IPS-NIHi7 (cell line): ENCODE data around the gene KCNQ2.

Source experiments
- DNase-seq: peaks from one replicate; pipeline ENCODE4 v3.0.0; 2012; ENCODE audit warnings: mixed read lengths; ENCODE audit errors: extremely low spot score

Gene KCNQ2

DNA sequence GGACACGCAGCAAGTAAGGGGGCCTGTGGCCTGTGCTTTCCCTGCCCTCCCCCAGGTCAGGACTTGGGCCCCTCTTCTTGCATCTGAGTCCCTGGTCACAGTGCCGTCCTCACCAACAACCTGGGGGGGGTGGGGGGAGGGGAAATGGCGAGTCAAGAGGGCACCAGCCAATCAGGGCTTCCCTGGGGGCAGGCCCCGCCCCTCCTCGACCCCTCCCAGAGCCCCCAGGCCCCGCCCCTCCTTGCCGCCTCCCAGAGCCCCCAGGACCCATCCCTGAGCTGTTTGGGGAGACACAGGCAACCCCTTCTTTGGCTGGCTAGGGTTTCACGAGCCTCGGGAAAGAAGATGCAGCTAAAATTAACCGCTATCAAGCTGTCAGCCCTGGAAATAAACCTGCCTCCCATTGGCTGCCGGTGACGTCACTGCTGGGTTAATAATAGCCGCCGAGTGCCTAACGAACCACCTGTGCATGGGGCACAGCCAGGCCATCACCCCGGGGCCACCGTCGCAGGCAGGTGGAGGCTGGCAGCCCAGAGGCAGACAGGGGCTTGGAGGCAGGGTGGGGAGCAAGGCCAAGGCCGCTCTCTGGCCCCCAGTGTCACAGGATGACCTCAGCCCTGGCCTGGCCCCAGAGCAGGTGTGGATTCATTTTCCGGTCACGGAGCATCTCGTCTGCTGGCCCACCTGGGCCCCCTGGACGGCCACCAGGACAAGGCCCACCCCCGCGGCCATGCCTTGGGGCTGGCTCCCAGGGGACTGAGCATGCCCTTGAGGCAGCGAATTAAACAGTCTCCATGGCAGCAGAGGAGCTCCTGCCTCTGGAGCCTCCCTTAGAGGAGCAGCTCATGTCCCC lies 29.6 kb upstream of the KCNQ2 start:
- peak; percentile 77 for DNase-seq

DNA sequence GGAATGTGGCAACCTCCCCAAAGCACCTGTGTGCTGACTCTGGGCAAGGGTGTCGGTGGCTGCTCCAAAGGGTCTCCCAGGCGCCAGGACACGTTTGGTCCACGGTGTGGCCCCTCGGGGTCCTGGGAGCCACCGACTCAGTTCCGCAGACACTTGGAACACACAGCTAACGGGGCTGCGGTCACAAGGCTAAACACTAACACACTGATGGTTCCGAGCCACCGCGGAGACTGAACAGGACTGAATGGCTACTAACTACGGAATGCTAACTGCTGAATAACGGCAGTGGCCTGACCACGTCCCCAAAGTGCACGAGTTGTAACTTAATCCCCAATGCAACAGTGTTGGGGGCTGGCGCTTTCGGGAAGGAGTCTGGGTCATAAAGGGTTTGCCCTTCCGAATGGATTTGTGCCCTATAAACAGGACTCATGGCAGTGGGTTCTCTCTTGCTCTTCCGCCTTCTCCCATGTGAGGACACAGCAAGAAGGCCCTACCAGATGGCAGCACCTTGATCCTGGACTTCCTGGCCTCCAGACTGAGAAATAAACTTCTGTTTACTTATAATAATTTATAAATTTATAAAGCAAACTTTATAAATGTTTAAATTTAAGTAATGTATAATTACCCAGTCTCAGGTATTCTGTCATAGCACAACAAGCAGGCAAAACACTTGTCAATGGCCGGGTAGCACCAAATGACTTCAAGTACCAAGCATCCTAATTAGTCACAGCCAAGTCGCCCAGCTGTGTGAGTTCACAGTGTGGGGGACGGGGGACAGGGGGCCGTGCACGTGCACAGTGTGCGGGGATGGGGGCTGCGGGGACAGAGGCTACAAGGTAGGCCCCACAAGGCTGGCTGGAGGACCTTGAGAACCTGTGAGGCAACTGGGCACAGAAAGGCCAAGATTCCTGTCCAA lies 28.7 kb upstream of the KCNQ2 start:
- no peak for DNase-seq

DNA sequence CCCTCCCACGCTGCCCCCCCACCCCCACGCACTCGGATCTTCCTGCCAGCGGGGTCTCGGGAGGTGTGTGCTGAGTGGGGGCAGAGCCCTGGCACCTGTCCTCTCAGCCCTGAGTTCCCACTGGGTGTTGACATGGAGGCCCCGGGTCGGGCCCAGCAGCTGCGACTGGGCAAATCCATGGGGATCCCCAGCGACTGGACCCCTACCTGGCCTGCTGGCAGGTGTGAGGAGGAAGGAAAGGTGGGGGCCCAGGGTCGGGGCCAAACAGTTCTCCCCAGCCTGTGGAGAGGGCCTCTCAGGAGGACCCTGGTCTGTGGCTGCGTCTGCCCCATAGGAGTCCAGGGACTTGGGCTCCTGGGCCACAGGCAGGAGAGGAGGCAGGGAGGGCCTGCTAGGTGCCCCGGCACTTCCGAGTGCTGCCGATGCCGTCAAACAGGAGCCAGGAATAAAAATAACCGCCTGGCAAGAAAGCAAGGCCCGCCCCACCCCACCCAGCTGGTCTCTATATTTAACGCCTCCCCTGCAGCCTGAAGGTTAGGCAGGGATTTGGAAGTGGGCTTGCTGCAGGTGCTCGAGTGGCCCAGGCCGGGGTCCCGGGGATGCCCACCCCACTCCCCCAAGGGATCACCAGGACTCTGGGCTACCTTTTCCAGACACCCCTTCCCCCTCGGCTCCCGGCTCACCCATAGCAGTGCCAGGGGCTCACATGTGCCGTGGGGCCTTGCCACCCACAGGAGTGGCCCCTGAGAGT lies 27.9 kb upstream of the KCNQ2 start:
- no peak for DNase-seq

DNA sequence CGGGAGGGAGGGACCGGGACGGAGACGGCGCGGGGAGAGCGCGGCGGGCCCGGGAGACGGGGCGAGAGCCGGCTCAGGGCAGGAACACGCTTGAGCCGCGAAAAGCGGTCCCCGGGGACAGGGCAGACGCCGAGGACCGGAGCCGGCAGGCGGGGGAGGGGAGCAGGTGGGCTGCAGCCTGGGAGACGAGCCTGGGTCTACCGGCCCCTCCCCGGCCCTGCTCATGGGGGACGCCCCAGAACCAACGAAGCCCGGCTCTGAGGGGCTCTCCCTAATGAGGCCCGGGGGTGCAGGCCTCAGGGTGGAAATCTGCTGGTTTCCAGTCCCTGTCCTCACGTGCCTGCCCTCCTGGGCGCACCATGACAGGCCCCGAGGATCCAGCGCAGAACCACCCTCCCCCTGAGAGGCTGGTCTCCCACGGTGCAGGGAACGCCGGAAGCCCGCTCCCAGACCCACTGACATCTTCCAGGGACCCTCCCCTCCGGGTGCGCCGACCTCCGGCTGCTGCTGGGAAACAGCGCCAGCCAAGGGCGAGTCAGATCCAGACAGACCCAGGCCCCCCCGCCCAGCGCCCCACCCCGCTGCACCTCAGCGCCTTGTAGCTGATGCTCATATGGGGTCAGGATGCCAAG lies 27.0 kb upstream of the KCNQ2 start:
- no peak for DNase-seq

DNA sequence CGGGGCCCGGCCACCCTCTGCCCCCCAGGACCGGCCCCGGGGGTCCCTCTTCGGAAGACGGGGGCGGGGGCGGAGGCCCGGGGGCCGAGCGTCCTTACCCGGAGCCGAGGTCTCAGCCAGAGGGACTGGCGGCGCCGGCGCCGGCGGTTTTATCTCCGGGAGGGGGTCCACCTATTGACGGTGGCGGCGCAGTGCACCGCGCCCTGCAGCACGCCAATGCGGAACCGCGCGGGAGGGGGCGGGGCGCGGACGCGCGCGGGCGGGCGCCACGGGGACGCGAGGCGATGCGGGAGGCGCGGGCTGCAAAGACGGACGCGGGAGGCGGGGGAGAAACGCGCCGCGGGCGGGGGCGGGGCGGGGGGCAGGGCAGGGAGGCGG lies 26.5 kb upstream of the KCNQ2 start, which contains the start of gene EEF1A2:
Gene EEF1A2, minus strand, starts transcription at position 124 of the 378 bp plus-strand sequence. CDS start 1,320 bp downstream, outside the sequence.
- no peak for DNase-seq

DNA sequence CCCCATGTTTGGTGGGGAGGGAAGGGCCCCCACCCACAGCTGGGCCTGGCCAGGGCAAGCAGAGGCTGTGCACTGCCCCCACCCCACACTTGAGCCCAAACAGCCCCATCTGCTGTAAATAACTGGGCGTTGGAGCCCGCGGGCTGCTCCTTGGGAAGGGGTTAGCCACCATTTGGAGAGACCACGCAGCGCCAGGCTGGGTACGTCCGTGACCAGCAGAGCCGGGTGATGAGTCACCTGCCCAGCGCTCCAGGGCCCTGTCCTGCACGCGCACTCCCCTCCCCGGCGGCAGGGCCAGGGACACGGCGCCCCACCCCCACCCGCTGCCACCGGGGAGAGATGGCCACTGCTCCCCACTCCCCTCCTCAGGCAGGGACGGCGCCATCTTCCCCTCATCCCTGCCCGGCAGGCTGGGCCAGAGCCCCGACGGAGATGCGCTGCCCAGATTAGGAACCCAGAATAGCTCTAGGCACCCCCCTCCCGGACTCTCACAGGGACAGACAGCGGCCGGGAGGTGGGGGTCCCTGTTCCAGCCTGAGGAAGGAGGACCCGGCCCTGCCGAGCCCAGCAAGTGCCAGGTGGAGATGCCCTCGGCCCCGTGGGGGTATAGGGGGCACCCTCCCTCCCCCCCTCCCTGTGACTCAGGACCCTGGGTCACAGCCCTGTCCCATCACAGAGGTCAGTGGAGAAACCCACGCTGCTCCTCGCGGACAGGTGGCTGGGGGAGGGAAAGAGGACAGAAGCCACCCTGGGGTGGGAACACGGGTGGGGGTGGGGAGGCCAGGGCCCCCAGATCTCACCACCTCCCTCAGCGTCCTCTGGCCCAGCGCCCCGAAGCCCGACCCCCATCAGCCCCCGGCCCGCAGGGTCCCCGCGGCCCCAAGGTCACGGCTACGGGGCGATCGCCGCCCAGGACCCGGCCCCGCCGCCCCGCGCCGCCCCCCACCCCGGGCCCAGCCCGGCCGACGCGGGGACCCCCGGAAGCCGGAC lies 25.8 kb upstream of the KCNQ2 start:
- DNase-seq, result peak; percentile 66

DNA sequence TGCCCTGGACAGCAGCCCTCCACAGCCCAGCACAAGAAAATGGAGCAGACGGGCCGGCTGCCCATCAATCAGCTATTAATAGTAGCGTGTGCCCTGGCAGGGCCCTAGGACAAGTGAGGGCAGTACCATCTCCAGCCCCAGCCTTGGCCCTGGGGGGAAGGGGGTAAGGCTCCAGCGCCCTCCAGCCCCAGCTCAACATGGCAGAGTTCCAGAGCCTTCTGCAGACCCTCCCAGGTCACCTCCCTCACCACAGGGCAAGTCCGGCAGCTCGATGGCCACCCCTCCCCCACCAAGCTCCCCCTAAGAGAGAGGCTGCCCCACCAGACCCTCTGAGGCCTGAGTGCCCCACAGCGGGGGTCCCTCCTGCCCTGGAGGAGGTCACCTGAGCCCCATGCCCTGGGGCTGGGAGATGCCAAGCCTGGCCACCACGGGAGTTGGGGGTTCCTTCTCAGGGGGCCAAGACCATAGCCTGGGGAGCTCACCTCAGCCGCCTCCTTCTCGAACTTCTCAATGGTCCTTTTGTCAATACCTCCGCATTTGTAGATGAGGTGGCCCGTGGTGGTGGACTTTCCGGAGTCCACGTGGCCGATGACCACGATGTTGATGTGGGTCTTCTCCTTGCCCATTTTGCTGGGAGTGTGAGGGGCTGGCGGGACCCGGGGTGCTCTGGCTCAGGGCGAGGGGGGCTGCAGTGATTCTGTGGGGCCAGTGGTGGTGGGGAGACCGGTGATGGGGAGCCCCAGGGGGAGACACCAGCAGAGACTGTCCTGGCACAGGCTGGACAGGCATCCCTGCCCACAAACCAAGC lies 24.9 kb upstream of the KCNQ2 start:
- no peak for DNase-seq

DNA sequence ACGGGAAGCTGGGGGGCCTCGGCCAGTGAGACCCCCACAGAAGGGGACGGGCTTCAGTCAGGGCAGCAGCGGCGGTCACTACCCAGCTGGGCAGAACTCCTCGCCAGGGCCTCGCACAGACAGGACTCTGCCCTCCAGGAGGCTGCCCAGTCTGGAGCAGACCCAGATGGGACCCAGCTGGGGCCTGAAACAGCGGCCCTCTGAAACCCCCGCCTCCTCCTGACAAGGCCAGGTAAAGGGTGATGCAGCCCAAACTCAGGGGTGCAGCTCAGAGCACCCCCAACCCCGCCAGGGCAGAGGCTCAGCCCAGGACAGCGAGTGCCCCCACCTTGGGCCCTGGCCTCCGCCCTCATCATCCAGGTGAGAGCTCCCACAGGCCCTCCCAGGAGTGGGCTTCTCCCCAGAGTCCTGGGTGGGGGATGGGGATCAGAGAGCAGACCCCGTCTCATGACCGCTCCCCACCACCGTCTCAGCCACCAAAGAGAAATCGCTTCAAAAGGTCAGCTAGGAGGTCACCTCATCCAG lies 24.2 kb upstream of the KCNQ2 start:
- no peak for DNase-seq

DNA sequence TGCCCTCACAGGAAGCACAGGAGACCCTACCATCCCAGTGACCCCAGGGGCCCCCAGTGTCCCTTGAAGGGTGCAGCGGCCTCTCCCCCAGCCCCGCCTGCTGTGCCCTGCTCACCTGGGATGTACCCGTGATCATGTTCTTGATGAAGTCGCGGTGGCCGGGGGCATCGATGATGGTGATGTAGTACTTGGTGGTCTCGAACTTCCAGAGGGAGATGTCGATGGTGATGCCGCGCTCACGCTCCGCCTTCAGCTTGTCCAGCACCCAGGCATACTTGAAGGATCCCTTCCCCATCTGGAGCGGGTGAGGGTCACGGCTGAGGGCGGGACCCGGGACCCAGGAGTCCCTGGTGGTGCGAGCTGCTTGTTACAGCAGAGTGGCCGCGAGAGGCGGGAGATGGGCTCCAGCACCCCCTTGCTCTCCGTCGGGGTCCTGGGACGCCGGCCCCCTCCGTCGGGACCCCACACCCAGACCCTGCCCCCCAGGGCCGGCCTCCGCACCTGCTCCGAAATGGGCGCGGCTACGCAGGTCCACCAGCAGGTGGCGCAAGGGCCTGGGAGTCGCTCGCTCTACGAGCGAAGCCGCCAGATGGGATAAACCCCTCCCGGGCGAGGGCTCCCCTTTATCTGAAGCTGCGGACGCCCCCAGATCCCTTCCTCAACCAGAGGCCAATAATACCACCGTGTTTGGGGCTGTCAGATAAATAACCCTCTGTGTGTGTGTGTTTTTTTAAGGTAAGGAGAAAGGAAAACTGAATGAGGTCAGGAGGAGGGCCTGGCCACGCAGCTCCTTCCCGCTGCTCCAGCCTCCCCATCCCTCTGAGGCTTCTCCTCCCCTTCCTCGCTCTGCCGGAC lies 23.5 kb upstream of the KCNQ2 start:
- peak; percentile 84 for DNase-seq

DNA sequence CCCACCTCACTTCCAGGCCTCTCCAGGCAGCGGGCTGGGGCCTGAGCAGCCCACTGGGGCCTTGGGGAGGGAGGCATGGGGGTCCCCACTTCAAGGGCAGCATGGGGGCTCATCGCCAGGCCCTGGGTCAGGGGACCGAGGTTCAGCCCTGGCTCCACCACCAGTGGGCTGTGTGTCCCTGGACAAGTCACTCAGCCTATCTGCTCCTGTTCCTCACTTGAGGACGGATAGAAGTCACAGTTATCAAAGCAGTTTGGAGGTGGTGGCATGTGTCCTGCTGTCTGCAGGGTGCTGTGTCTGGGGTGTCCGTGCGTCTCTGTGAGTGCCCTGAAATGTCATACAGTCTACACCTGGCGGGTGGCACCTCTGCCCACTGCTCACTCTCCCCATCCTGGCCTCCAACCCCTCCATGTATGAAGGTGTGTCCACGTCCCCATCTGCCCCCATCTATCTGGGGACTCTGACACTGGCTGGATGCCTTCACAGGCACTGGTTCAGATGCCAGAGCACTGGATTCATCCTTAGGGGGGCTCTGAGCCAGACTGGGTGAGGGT lies 22.8 kb upstream of the KCNQ2 start:
- no peak for DNase-seq

DNA sequence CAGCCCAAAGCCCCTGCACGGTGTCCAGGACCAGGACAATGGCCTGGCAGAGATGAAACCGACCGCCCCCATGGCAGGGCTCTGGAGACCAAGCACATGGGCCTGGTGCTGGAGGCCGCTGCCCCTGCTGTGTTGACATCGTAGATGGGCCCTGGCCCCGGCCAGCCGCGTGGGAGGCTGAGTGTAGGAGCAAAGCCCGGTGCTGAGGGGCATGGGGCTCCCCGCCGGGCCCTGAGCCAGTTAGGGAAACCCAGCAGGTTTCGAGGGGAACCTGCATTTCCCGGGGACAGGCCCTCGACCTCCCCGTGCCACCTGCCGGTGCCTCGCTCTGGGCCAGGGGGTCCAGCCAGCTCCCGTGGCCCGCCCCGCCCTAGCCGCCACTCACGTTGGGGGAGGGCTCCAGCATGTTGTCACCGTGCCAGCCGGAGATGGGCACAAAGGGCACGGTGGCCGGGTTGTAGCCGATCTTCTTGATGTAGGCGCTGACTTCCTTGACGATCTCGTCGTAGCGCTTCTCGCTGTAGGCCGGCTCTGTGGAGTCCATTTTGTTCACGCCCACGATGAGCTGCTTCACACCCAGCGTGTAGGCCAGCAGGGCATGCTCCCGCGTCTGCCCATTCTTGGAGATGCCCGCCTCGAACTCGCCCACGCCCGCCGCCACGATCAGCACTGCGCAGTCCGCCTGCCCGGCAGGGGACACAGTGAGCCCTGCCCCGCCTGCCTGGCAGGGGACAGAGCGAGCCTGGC lies 22.1 kb upstream of the KCNQ2 start:
- no peak for DNase-seq

DNA sequence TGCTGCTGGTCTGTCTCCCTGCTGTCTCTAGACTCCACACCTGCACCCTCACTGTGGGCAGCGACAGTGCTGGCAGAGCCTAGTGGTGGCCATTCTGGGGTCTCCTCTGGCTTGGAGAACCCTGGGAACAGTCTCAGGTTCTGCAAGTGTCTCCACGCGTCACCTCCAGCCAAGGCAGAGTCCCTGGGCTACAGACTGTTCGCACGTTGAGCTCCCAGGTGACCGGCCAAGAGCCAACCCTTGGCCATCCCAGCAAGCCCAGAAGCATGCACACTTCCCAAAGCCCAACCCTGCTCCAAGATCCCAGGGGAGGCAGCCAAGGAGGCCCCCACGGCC lies 21.6 kb upstream of the KCNQ2 start:
- no peak for DNase-seq

DNA sequence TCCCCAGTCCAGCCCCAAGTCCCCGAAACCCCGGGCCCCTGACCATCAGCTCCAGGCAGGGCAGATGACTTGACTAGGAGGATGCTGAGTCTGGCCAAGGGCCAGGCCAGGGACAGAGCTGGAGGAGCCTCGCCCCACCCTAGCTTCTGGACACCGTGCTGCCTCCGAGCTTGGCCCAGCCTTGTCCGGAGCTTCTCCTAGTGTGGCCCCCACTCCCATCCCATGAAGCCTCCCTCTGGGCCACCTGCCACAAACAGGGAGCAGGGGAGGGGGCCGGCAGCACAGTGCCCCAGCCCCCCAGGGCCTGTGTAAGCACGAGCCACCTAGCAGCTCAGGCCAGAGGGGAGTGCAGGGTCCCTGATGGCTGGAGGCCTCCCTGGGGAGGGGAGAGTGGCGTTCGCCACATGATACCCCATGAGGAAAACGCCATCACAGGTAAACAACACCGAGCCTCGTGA lies 21.1 kb upstream of the KCNQ2 start:
- DNase-seq, result no peak

DNA sequence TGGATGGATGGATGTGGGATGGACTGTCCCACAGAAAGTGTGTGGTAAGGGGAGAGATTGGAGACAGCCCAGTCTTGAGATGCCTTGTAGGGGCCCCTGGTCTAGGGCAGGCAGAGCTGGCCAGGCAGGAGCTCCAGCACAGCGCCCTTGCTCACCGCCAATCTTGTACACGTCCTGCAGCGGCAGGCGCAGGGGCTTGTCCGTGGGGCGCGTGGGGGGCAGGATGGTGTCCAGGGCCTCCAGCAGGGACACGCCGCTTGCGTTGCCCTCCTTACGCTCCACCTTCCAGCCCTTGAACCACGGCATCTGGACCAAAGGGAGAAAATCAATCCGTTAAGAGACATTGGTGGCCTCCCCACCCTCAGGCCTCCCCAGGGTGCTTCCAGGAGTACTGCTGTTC lies 20.5 kb upstream of the KCNQ2 start:
- no peak for DNase-seq

DNA sequence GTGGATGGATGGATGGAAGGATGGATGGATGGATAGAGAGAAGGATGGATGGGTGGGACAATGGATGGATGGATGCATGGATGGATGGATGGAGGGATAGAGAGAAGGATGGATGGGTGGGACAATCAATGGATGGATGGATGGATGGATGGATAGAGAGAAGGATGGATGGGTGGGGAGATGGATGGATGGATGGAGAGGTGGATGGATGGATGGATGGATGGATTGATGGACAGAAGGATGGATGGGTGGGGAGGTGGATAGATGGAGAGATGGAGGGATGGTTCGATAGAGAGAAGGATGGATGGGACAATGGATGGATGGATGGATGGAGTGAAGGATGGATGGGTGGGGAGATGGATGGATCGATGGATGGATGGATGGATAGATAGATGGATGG lies 20.1 kb upstream of the KCNQ2 start:
- DNase-seq, result no peak

DNA sequence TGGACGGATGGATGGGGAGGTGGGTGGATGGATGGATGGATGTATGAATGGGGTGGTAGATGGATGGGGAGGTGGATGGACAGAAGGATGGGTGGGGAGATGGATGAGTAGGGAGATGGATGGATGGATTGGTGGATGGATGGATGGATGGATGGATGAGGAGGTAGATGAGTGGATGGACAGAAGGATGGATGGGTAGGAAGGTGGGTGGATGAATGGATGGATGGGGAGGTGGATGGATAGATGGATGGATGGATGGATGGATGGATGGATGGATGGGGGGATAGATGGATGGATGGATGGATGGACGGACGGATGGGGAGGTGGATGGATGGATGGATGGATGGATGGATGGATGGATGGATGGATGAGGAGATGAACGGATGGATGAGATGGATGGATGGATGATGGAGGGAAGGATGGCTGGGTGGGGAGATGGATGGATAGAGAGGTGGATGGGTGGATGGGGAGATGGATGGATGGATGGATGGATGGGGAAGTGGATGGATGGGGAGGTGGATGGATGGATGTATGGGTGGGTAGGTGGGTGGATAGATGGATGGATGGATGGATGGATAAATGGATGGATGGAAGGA lies 19.3 kb upstream of the KCNQ2 start:
- no peak for DNase-seq

DNA sequence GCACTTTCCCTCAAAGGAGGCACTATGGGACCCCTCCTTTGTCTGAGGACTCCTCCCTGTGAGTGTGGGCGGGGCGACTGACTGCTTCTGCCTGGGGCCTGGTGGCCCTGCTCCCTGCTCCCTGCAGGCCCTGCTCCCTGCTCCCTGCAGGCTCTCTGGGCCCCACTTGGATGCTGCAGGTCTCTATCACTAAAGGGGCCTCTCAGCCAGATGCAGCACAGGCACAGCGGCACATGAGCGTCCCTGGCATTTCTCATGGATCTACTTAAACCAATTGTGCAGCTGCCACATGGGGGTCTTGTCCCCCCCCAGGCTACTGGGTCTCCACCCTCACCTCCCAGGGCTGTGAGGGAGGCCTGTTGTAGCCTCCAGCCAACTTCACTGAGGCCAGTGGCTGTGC lies 18.6 kb upstream of the KCNQ2 start:
- DNase-seq, result no peak
